Ramos (cell line): ENCODE results near the gene ANKS1A.
"Not testable (repeated sequence)": the region's sequence is repeated elsewhere in the genome, so short reads cannot be mapped to it uniquely, and the experiment has no call there.

Experiments
- in situ Hi-C: fragments of 300-500 bp; cut with MboI; formaldehyde crosslinking; loops from one replicate; pipeline ENCODE4 v1.14.3; 2022; ENCODE audit warnings: low sequenced_read_pairs; ENCODE audit not compliant: unreplicated experiment

The ANKS1A gene, protein sequence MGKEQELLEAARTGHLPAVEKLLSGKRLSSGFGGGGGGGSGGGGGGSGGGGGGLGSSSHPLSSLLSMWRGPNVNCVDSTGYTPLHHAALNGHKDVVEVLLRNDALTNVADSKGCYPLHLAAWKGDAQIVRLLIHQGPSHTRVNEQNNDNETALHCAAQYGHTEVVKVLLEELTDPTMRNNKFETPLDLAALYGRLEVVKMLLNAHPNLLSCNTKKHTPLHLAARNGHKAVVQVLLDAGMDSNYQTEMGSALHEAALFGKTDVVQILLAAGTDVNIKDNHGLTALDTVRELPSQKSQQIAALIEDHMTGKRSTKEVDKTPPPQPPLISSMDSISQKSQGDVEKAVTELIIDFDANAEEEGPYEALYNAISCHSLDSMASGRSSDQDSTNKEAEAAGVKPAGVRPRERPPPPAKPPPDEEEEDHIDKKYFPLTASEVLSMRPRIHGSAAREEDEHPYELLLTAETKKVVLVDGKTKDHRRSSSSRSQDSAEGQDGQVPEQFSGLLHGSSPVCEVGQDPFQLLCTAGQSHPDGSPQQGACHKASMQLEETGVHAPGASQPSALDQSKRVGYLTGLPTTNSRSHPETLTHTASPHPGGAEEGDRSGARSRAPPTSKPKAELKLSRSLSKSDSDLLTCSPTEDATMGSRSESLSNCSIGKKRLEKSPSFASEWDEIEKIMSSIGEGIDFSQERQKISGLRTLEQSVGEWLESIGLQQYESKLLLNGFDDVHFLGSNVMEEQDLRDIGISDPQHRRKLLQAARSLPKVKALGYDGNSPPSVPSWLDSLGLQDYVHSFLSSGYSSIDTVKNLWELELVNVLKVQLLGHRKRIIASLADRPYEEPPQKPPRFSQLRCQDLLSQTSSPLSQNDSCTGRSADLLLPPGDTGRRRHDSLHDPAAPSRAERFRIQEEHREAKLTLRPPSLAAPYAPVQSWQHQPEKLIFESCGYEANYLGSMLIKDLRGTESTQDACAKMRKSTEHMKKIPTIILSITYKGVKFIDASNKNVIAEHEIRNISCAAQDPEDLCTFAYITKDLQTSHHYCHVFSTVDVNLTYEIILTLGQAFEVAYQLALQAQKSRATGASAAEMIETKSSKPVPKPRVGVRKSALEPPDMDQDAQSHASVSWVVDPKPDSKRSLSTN

DNA sequence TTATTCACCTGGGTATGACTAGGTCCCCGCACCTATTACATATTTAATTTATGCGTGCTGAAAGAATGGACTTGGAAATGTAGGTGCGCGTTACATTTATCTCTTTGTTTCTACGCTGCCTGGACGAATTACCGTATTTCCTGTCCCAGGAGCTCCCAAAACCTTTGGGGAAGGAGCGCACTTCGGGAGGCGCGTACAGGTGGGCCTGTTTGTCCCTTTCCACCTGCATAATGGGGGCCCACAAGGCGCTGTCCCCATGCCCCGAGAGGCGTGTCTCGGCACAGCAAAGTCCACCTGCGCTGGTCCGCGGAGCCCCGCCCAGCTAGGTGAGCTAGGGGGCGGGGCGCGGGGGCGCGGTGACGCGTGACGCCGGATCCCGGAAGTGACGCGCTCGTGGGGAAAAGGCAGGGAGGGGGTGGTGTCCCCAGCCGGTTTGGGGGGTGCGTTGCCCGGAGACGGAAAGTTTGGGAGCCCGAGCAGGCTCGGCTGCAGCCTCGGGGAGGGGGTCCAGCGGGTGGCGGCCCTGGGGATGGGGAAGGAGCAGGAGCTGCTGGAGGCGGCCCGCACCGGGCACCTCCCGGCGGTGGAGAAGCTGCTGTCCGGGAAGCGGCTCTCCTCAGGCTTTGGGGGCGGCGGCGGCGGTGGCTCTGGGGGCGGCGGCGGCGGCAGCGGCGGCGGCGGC is at the start of gene ANKS1A:
Gene ANKS1A, plus strand, starts transcription at position 382 of the 682 bp plus-strand sequence. Its CDS starts 148 bp downstream, at position 530.
- in situ Hi-C loops: no loop called here

DNA sequence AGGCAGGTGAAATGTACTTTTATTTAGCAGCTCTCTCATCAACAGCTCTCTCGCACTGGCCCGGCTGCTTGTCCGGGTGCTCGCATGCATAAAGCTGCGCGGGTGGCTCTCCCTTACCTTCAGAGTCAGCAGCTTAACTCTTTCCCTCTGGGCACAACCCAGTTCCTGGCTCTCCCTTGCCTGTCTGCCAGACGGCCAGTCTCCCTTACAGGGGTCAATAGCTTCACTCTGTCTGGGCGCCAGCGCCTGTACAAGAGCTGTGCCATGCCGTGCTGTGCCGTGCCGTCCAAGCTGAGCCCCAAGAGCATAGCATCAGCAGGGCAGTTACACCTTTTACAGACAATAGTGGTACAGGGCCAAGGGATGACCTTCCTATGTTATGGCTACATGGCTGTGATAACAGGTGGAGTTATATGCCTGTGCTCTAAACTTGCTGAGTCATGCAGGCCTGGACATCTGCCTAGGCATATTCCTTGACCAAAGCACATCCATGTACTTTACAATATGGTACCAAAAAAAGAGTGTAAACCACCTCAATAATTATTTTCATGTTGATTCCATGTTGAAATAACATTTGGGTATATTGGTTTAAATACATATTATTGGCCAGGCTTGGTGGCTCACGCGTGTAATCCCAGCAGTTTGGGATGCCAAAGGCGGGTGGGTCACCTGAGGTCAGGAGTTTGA is 49.2 kb upstream of the ANKS1A start:
- in situ Hi-C loops: no loop called here

DNA sequence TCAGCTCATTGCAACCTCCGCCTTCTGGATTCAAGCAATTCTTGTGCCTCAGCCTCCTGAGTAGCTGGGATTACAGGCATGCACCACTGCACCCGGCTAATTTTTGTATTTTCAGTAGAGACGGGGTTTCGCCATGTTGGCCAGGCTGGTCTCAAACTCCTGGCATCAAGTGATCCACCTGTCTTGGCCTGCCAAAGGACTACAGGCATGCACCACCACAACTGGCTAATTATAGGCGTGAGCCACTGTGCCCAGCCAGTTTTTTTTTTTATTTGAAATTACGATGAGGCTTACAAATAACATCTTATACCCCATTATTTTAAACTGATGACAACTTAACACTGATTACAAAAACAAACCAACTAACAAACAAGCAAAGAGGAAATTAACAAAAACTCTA is 40.0 kb upstream of the ANKS1A start:
- in situ Hi-C loops: not testable (repeated sequence)

DNA sequence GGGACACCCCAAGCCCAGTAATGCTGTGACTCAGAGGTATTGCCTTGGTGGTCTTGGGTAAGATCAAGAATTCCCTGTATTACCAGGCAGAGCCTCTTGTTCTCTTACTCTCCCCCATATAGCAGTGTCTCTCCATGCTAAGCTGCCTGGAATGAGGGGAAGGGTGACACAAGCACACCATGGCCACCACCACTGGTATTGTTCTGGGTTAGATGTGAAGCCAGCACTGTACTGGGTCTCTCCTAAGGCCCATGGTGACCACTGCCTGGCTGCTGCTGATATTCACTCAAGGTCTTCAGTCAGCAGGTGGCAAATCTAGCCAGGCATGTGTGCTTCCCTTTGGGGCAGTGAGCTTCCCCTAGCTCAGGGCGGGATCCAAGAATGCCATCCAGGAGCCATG is 37.7 kb upstream of the ANKS1A start:
- in situ Hi-C loops: no loop called here

DNA sequence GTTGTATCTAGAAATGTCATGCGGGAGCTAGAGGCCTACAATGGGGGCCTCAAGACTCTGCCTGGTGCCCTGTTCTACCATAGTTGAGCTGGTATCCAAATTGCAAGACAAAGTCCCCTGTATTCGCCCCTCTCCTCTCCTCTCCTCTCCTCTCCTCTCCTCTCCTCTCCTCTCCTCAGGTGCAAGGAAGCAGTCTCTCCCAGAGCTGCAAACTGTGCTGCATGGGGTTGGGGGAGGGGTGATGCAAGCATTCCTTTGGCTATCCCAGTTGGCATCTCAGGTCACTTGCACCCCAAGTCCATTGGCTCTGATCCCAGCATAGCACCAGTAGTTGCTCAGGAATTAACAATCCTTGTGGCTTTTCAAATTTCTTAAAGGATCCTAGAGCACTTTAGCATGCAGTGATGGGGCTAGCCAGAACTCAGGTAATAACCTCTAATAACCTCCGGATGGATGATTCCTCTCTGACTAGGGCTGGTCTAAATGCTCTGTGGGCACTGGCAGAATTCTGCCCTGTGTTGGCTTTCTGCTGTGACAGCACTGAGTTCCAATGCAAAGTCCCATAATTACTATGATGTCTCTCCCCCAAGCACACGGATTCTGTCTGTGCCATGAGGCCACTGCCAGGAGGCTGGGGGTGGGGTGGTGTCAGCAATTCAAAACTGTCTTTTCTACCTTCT is 36.5 kb upstream of the ANKS1A start:
- in situ Hi-C loops: no loop called here

DNA sequence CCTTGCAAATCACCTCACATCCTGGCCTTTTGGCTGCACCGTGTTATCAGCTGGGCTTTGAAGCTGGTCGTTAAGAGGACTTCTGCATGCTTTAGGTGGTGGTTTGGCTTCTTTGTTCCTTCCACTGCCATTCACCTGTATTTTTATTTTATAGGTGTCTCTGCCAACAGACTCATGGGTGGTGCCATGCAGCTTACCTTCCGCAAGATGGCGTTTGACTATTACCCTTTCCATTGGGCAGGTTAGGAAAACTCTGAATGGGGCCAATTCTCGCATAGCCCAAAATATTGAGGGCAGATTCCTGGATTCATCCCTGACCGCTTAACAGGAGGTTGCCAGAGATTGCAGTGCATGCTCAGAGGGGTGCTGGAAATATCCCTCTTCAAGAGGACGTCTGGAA is 33.6 kb upstream of the ANKS1A start:
- in situ Hi-C loops: no loop called here

DNA sequence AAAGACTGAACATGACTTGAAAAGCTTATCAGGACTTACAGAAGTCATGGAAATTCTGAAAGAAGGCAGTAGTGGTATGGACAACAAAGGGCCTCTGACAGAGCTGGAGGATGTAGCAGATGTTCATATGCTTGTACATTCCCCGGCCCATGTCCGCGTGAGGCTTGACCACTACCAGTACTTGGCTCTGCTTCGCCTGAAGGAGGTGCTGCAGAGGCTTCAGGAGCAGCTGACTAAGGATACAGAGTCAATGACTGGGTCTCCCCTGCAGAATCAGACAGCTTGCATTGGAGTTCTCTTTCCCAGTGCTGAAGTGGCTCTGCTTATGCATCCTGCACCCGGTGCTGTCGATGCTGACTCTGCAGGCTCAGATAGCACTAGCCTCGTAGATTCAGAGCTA is 30.4 kb upstream of the ANKS1A start:
- in situ Hi-C loops: no loop called here

DNA sequence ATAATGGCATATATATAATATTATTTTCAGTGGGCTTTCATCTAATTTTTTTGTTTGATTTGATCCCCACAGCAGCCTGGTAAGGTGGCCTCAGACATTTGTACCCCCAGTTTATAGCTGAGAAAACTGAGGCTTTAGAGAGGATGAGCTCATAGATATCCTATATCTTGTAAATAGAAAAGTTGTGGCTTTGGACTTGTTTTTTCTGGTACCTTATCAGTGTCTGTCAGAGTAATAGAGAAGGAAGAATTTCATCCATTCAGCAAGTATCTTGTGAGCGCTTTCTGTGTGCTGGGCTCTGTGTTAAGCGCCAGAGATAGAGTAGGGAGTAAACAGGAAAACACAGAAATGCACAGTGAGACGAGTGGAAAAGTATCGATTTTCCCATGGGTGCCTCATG is 29.1 kb upstream of the ANKS1A start:
- in situ Hi-C loops: no loop called here

DNA sequence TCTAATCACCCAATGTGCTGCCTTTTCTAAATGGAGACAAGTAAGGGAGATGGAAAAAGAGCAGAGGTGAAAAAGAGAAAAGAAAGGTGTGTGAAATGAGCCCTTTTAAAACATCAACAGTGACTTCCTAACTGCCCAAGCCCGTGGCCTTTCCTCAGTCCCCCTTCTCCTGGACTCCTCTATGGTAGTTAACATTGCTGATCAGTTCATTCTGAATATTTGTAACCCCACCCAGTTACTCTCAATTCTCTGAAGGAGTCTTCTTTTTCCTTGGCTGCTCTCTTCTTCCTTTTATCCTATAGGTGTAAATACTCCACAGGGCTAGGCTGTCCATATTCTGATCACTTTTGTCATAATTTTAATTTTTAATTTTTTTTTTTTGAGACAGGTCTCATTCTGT is 28.3 kb upstream of the ANKS1A start:
- in situ Hi-C loops: no loop called here

DNA sequence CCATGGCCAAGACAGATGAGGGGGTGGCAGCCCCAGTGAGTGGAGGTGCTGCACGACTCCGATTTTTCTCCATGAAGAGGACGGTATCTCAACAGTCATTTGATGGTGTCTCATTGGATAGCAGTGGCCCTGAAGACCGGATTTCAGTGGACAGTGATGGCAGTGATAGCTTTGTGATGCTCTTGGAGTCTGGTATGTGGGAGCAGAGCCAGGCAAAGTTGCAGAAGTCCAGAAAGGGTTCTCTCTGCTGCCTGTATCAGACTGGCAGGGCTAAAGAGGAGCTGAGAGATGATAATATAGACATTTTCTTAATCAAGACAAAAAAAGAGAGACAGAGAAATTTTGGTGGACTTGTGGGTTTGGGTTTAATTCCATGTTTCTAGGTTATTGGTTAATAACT is 25.0 kb upstream of the ANKS1A start:
- in situ Hi-C loops: no loop called here

DNA sequence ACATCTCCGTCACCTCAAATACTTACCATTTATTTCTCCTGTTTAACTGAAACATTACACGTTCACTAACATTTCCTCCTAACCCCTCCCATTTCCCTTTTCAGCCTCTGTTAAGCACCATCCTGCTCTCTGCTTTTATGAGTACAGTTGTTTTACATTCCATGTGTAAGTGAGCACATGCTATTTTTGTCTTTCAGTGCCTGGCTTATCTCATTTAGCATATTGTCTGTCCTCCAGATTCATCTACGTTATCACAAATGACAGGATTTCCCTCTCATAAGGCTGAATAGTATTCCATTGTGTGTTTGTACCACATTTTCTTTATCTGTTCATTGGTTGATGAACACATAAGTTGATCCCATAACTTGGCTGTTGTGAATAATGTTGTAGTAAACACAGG is 23.9 kb upstream of the ANKS1A start:
- in situ Hi-C loops: no loop called here

DNA sequence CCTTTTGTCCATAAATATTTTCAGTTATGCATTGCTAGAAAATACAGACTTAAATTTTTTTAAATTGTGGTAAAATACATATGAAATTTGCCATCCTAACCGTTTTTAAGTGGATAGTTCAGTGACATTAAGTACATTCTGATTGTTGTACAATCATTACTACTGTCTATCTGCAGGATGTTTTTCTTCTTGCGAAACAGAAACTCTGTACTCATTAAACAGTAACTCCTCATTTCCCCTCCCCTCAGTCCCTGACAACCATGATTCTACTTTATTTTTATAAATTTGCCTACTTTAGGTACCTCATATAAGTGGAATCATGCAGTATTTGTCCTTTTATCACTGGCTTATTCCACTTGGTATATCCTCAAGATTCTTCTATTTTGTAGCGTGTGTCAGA is 22.5 kb upstream of the ANKS1A start:
- in situ Hi-C loops: no loop called here

DNA sequence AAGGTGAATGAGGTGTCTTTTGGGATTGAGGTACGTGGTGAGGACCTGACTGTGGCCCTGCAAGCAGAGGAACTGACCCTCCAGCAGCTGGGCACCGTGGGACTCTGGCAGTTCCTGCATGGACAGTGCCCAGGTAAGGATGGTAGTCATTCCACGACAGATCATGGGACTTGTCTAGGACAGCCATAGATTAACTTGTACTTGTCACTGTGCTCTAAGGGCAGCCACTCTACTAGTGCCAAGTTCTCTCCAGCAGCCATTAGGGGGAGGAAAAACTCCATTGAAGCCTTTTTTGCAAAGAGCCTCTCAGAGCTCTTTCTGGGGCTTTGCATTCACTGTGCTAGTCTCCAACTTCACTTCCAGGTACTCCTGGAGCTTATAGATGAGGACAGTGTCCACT is 21.6 kb upstream of the ANKS1A start:
- in situ Hi-C loops: no loop called here

DNA sequence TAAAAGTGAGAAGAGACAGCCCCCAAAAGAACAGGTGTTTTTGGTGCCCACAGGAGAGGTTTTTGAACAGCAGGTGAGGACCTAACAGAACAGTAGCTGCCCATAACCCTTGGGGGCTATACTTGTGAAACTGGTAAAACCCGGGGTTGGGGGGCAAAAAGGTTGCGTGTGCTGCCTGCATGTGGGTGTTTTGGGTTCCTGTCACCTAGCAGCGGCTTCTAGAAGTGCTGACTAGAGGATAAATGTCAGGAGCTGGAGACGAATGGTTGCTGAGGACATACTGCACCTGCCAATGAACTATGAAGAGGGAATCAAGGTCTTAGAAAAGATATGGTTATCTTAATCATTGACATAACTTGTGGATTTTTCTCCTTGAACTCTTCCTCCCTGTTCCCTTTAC is 17.2 kb upstream of the ANKS1A start:
- in situ Hi-C loops: no loop called here

DNA sequence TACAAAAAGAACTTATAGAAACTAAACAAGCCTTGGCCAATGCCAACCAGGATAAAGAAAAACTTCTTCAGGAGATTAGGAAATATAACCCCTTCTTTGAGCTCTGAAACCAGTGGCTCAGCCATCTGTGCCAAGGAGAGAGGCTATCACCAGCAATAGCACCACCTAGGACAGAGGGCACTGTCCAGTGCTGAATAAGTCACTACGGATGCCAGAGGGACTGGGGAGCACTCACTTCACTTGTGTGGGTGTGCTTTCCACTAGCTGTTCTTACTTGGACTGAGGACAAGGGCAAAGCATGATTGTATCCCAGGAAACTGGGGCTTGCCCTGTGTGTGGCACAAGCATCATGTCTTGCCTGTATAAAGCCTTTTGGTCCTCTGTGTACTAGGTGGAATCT is 16.7 kb upstream of the ANKS1A start:
- in situ Hi-C loops: no loop called here

DNA sequence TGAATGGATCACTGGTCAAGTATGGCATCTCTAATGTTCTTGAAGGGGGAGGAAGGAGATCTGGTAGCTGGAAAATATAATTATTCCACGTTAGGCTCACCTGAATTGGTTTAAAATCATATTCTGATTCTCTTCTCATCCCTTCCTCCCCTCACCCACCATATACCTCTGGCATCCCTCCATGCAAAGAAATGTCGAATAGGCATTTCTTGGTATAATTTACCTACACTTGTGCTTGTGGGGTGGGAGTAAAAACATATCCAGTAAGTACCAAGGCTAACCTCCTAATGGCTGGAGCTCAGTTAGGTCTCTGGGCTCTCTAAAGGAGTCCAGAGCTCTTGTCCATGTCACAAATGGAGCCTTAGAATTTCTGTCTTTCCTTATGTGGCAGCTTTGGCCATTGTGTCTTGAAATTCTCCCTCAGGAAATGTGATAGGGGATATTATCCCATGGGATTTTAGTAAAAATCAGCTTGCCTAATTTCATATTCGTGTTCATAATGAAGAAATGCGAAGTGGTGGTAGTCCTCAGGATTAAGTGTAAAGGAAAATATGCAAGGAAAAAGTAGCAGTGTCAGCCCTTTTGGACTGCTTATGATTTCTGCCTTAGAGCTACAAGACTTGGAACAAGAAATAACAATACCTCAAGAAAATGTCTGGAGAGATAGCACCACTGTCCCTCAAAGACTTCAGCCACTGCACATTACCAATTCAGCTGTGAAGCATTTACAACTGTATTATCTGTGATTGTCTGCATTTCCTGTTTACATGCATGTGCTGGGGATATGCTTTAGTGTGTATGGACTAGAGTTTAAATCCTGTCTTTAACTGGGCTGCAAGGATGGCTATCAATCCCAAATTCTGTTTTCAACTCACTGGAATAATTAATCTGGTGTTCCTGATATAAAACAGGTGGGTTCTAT is 13.5 kb upstream of the ANKS1A start:
- in situ Hi-C loops: no loop called here

DNA sequence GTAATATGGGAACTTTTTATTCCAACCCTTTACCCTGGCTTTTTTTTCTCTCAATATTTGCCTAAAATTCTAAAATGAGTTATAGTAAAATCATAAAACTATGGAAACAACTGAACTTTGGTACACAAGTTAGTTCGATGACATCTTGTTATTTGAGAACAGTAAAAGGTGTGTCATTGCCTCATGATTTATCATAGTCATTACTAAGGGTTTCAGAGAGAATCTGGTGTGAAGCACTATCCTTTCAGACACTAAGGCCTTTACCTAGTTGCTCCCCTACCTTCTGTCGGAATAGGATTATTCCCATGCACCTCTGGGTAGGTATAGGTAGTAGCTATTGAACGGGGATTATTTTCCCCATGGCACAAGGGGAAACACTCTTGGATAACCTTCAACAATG is 12.6 kb upstream of the ANKS1A start:
- in situ Hi-C loops: no loop called here

DNA sequence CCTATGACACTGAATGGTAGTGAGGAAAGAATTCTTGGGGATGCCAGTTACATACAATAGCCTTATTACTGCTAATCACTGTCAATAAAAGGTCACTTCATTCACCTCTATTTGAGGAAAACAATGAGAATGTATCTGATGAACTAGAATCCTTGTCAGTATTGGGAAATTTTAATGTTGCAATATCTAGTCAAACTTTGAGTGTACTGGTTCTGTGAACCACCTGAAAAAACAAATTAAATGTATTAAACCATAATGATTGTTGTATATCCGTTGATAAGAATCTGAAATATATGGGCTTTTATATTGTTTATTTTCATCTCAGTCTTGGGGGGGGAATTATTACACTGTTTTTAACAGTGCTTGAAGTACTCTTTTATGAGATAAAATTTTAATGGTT is 11.8 kb upstream of the ANKS1A start:
- in situ Hi-C loops: no loop called here
